K562 (cell line): Measurements from ENCODE around the gene CIB1. TPM values are rescaled to one million over a fixed set of nuclear protein-coding genes. Genes with fewer than 3 reads are reported as not detected.
A peak's percentile ranks its signal among the peaks of the same experiment; 100 is the strongest.

ENCODE experiments used
- ATAC-seq: fragments of 200-7000 bp; cut with Tn5 transposase; 3 replicates; pipeline ENCODE4 v1.9.1; 2020; ENCODE audit warnings: moderate library complexity
- BruUV-seq: library from RNA; stranded (reverse); fragments of 400-500 nt; replicated peaks from 2 replicates; lab custom pipeline; 2021; lab: Mats Ljungman, UMichigan
- CTCF ChIA-PET: fragments of 300-600 bp; formaldehyde crosslinking; extraction: SDS; loops from one replicate; lab custom pipeline; 2021; ENCODE audit warnings: low intra/inter-chr PET ratio; lab: Yijun Ruan, JAX
- POLR2A ChIA-PET: fragments of 300-600, 350-650 bp; sonication (Branson Sonifier 250); formaldehyde crosslinking; extraction: SDS; loops from one replicate; lab custom pipeline; 2021; ENCODE audit warnings: antibody characterized with exemption, inconsistent platforms; lab: Yijun Ruan, JAX
- DNase-seq, 4 experiments: peaks; one replicate each; pipeline versions ENCODE4 v3.0.0 to v3.0.0-alpha.2; 2011 to 2018; ENCODE audit warnings: low spot score in 3 of 4, mixed read lengths in 3 of 4; ENCODE audit errors: extremely low read depth in 1 of 4
- FAIRE-seq: peaks from 2 replicates; lab custom pipeline; 2011; peaks lifted over from hg19 to GRCh38; lab: Jason Lieb, UNC
- H2AFZ ChIP-seq: 2 replicates; pipeline ENCODE4 v1.6.0; 2011; ENCODE audit warnings: low read depth, low read length, control low read depth, inconsistent platforms
- H3K27ac ChIP-seq: fragments of 200-600 bp; 3 replicates; pipeline ENCODE4 v1.8.0; 2011; ENCODE audit warnings: low read depth, mild to moderate bottlenecking, control low read depth, inconsistent platforms, low read length, moderate library complexity, mixed read lengths; ENCODE audit errors: extremely low read depth
- H3K27me3 ChIP-seq, 2 experiments: fragments of 300-600 bp in 1 of 2; 2 replicates in 1 of 2; 3 replicates in 1 of 2; pipeline versions ENCODE4 v1.6.0 to v1.8.0; 2011; ENCODE audit warnings: inconsistent platforms in 2 of 2, low read length in 2 of 2, mild to moderate bottlenecking in 1 of 2, mixed read lengths in 1 of 2, moderate library complexity in 1 of 2; ENCODE audit not compliant: control insufficient read depth in 2 of 2, insufficient read depth in 2 of 2
- H3K36me3 ChIP-seq: fragments of 300-600 bp; 3 replicates; pipeline ENCODE4 v1.8.0; 2011; ENCODE audit warnings: mild to moderate bottlenecking, low read length, inconsistent platforms; ENCODE audit not compliant: control insufficient read depth, insufficient read depth
- H3K4me1 ChIP-seq, 2 experiments: fragments of 200-600 bp in 1 of 2; replicated peaks in 1 of 2; 2 replicates in 1 of 2; 3 replicates in 1 of 2; pipeline versions ENCODE4 v1.5.1 to v1.8.0; 2011; ENCODE audit warnings: inconsistent platforms in 2 of 2, low read length in 2 of 2, mild to moderate bottlenecking in 1 of 2, mixed read lengths in 1 of 2, moderate library complexity in 1 of 2; ENCODE audit not compliant: control insufficient read depth in 2 of 2, insufficient read depth in 2 of 2
- H3K4me2 ChIP-seq: 2 replicates; pipeline ENCODE4 v1.6.1; 2011; ENCODE audit warnings: low read length, control low read depth, inconsistent platforms, mixed read lengths; ENCODE audit not compliant: insufficient read depth
- H3K4me3 ChIP-seq: fragments of 200-600 bp; sonication (generic), shearing (Covaris generic); 2 replicates; pipeline ENCODE4 v1.5.1; 2016; ENCODE audit warnings: control low read depth, inconsistent platforms
- H3K79me2 ChIP-seq: fragments of 200-600 bp; 3 replicates; pipeline ENCODE4 v1.8.0; 2011; ENCODE audit warnings: low read length, inconsistent platforms; ENCODE audit not compliant: control insufficient read depth, insufficient read depth
- H3K9ac ChIP-seq, 2 experiments: 2 replicates each; pipeline versions ENCODE4 v1.6.0 to v1.6.1; 2011; ENCODE audit warnings: low read depth in 2 of 2, low read length in 2 of 2, control low read depth in 1 of 2, inconsistent platforms in 1 of 2, mild to moderate bottlenecking in 1 of 2, mixed read lengths in 1 of 2; ENCODE audit not compliant: insufficient read depth in 1 of 2
- H3K9me1 ChIP-seq: one replicate; pipeline ENCODE4 v1.6.0; 2011; ENCODE audit warnings: inconsistent platforms, mild to moderate bottlenecking, low read length, moderate library complexity; ENCODE audit not compliant: control insufficient read depth, insufficient read depth
- H3K9me3 ChIP-seq: replicated peaks from 2 replicates; pipeline ENCODE4 v1.5.1; 2011; ENCODE audit warnings: low read depth, low read length, inconsistent platforms; ENCODE audit not compliant: control insufficient read depth, insufficient read depth
- H4K20me1 ChIP-seq: replicated peaks from 2 replicates; pipeline ENCODE4 v1.6.1; 2011; ENCODE audit warnings: low read length, inconsistent platforms, mixed read lengths; ENCODE audit not compliant: control insufficient read depth, insufficient read depth
- E2F3 ChIP-seq: fragments of 250-450 bp; sonication (Bioruptor Pico); IDR thresholded peaks from 2 replicates; pipeline ENCODE4 v1.4.0; 2020; ENCODE audit warnings: mild to moderate bottlenecking
- EP400 ChIP-seq: fragments of 450-650 bp; IDR thresholded peaks from 2 replicates; pipeline ENCODE4 v1.6.1; 2017; ENCODE audit warnings: antibody characterized with exemption, mild to moderate bottlenecking, moderate library complexity
- HNRNPL ChIP-seq: fragments of 200-400 bp; formaldehyde crosslinking; IDR thresholded peaks from 2 replicates; pipeline ENCODE4 v1.6.1; 2017; ENCODE audit warnings: low read depth, mild to moderate bottlenecking, low read length
- MAFF ChIP-seq: IDR thresholded peaks from 2 replicates; pipeline ENCODE4 v1.6.1; 2012; ENCODE audit warnings: low read length, improper control_type of control experiment
- MYBL2 ChIP-seq, 2 experiments: fragments of 450-650 bp in 1 of 2; sonication (generic) in 1 of 2; formaldehyde crosslinking in 1 of 2; IDR thresholded peaks; 2 replicates each; pipeline versions ENCODE4 v1.6.1 to v1.8.1; 2017 to 2022; ENCODE audit warnings: borderline replicate concordance in 1 of 2, inconsistent platforms in 1 of 2, low read depth in 1 of 2, mild to moderate bottlenecking in 1 of 2, missing genetic modification reagents in 1 of 2, moderate library complexity in 1 of 2
- NONO ChIP-seq, 2 experiments: fragments of 200-400 bp in 1 of 2; fragments of 450-650 bp in 1 of 2; formaldehyde crosslinking in 1 of 2; IDR thresholded peaks; 2 replicates each; pipeline ENCODE4 v1.6.1; 2017; ENCODE audit warnings: low read depth in 2 of 2, mild to moderate bottlenecking in 2 of 2, moderate library complexity in 2 of 2, low read length in 1 of 2
- PCBP1 ChIP-seq: fragments of 200-400 bp; formaldehyde crosslinking; IDR thresholded peaks from 2 replicates; pipeline ENCODE4 v1.6.1; 2018; ENCODE audit warnings: mild to moderate bottlenecking, low read depth, low read length; ENCODE audit not compliant: poor library complexity, severe bottlenecking
- PHF21A ChIP-seq: fragments of 450-650 bp; IDR thresholded peaks from 2 replicates; pipeline ENCODE4 v1.6.1; 2017; ENCODE audit warnings: low read depth, borderline replicate concordance
- SAFB2 ChIP-seq: fragments of 200-400 bp; formaldehyde crosslinking; IDR thresholded peaks from 2 replicates; pipeline ENCODE4 v1.6.1; 2018; ENCODE audit warnings: borderline replicate concordance, low read length, low read depth, moderate library complexity; ENCODE audit not compliant: severe bottlenecking
- TCFL5 ChIP-seq: fragments of 250-450 bp; sonication (Bioruptor Pico); conservative IDR thresholded peaks from 2 replicates; pipeline ENCODE4 v1.6.1; 2021; ENCODE audit warnings: mild to moderate bottlenecking, moderate library complexity, matching md5 sums
- ZNF507 ChIP-seq: conservative IDR thresholded peaks from 2 replicates; pipeline ENCODE4 v1.6.1; 2017; ENCODE audit warnings: missing genetic modification characterization, missing compliant biosample characterization
- ZNF583 ChIP-seq: fragments of 250-450 bp; sonication (Bioruptor Pico); IDR thresholded peaks from 2 replicates; pipeline ENCODE4 v1.4.0; 2020
- ZNF77 ChIP-seq: fragments of 250-450 bp; sonication (Bioruptor Pico); IDR thresholded peaks from 2 replicates; pipeline ENCODE4 v1.5.0; 2020
- ZSCAN32 ChIP-seq: fragments of 450-650 bp; formaldehyde crosslinking; IDR thresholded peaks from 2 replicates; pipeline ENCODE4 v1.4.0; 2020; ENCODE audit warnings: mild to moderate bottlenecking, moderate library complexity
- WGBS: fragments of 100-300 bp; shearing (Covaris generic); methylation state at CpG from one replicate; pipeline ENCODE4 v1.1.6; 2016; ENCODE audit warnings: low coverage, mixed read lengths; ENCODE audit not compliant: insufficient coverage; ENCODE audit errors: missing lambda C conversion rate; 5-methylcytosine and 5-hydroxymethylcytosine counted together
- in situ Hi-C: fragments of 300-500 bp; cut with MboI; formaldehyde crosslinking; loops from 4 replicates; pipeline ENCODE4 v1.15.0; 2018; ENCODE audit warnings: inconsistent platforms, mixed read lengths
- intact Hi-C: fragments of 100-400 bp; cut with micrococcal nuclease; formaldehyde crosslinking; loops from 2 replicates; pipeline ENCODE4 v1.14.2; 2022
- polyA plus RNA-seq, 8 experiments: library from polyadenylated mRNA; depleted of rRNA in 4 of 8; stranded (reverse) in 5 of 8; unstranded in 3 of 8; fragments of >200 nt; fragmentation: Nextera tagmentation in 2 of 8; fragmentation: Illumina TruSeq in 1 of 8; extraction: Ambion mirVana in 2 of 8; extraction: Trizol in 1 of 8; gene quantifications; 2 replicates each; pipeline versions ENCODE4 v1.2.1 to v1.2.3, GENCODE V29; 2011 to 2014; ENCODE audit warnings: inconsistent platforms in 1 of 8, missing spikeins in 1 of 8
- total RNA-seq, 7 experiments: library from RNA; depleted of rRNA in 6 of 7; stranded (reverse); fragments of >200 nt in 6 of 7; fragmentation: Illumina TruSeq in 2 of 7; extraction: Trizol in 2 of 7; gene quantifications; 2 replicates each; pipeline versions ENCODE4 v1.2.1 to v1.2.3, GENCODE V29; 2011 to 2021; ENCODE audit warnings: low replicate concordance in 1 of 7
- TF ChIP-seq, protein P1 (sequence below): IDR thresholded peaks from 2 replicates; pipeline ENCODE4 v1.6.1; 2011; ENCODE audit warnings: borderline replicate concordance, low read depth, mild to moderate bottlenecking, moderate library complexity, low read length; ENCODE audit not compliant: insufficient read depth, poor library complexity, severe bottlenecking
- TF ChIP-seq, protein P2 (sequence below): fragments of 200-400 bp; formaldehyde crosslinking; IDR thresholded peaks from 2 replicates; pipeline ENCODE4 v1.6.1; 2017; ENCODE audit warnings: mild to moderate bottlenecking, low read depth, low read length, moderate library complexity
- TF ChIP-seq, protein P3 (sequence below), 2 experiments: fragments of 450-650 bp in 1 of 2; sonication (generic) in 1 of 2; formaldehyde crosslinking in 1 of 2; IDR thresholded peaks in 1 of 2; conservative IDR thresholded peaks in 1 of 2; 2 replicates each; pipeline versions ENCODE4 v1.6.1 to v1.8.1; 2016 to 2023; ENCODE audit warnings: mild to moderate bottlenecking in 2 of 2, moderate library complexity in 2 of 2, inconsistent platforms in 1 of 2, missing genetic modification reagents in 1 of 2

The CIB1 gene
- total and polyA plus RNA-seq, 9 of the 15 experiments (the other 6 are each of a cell fraction or from before 2014, with no cell fraction given): 14.9 to 136 (median 64.5) TPM

- in situ Hi-C loops: no loop called here
- Histone ChIP-seq H3K79me2 (peaks cover 12% of the 10 kb centered on the region), H3K9ac (0 out of 4 replicates have a peak overlapping the region, but pooled peaks of 1 of the 2 experiments have one; percentile 8), H3K4me1 (peaks cover 5 to 34% of the 10 kb centered on the region in 2 experiments; a peak in 3 of 5 replicates), H3K36me3 (peaks cover 97% of the 10 kb centered on the region), H3K9me3 (no peaks in the 10 kb centered on the region), H4K20me1 (0 out of 2 replicates have a peak, but pooled peaks cover 4% of the 10 kb centered on the region), H2AFZ (no peak overlapping the region), H3K27ac (no peak overlapping the region), H3K4me2 (no peak overlapping the region), H3K27me3 (no peaks in the 10 kb centered on the region), H3K9me1 (no peaks in the 10 kb centered on the region), H3K4me3 (no peak overlapping the region)
- intact Hi-C loops: no loop called here
- TF ChIP-seq SAFB2 (no peak), MAFF (no peak), PCBP1 (no peak), ZNF507 (tag) (no peak), NONO (IDR thresholded peaks at IDR 0.05; ENCODE audit: low read depth in 2 of 2, low read length in 1 of 2) (no peak), MYBL2 (IDR thresholded peaks at IDR 0.05; ENCODE audit: low read depth) (no peak), MYBL2 (CRISPR knock-in tag; IDR thresholded peaks at IDR 0.05; ENCODE audit: borderline replicate concordance) (no peak), EP400 (no peak), PHF21A (no peak), ZNF583 (no peak), ZNF77 (CRISPR knock-in tag) (no peak), TCFL5 (no peak), ZSCAN32 (CRISPR knock-in tag) (no peak), E2F3 (CRISPR knock-in tag) (no peak), HNRNPL (no peak)
- TF ChIP-seq, protein P1, sequence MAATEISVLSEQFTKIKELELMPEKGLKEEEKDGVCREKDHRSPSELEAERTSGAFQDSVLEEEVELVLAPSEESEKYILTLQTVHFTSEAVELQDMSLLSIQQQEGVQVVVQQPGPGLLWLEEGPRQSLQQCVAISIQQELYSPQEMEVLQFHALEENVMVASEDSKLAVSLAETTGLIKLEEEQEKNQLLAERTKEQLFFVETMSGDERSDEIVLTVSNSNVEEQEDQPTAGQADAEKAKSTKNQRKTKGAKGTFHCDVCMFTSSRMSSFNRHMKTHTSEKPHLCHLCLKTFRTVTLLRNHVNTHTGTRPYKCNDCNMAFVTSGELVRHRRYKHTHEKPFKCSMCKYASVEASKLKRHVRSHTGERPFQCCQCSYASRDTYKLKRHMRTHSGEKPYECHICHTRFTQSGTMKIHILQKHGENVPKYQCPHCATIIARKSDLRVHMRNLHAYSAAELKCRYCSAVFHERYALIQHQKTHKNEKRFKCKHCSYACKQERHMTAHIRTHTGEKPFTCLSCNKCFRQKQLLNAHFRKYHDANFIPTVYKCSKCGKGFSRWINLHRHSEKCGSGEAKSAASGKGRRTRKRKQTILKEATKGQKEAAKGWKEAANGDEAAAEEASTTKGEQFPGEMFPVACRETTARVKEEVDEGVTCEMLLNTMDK: no peak
- TF ChIP-seq, protein P2, sequence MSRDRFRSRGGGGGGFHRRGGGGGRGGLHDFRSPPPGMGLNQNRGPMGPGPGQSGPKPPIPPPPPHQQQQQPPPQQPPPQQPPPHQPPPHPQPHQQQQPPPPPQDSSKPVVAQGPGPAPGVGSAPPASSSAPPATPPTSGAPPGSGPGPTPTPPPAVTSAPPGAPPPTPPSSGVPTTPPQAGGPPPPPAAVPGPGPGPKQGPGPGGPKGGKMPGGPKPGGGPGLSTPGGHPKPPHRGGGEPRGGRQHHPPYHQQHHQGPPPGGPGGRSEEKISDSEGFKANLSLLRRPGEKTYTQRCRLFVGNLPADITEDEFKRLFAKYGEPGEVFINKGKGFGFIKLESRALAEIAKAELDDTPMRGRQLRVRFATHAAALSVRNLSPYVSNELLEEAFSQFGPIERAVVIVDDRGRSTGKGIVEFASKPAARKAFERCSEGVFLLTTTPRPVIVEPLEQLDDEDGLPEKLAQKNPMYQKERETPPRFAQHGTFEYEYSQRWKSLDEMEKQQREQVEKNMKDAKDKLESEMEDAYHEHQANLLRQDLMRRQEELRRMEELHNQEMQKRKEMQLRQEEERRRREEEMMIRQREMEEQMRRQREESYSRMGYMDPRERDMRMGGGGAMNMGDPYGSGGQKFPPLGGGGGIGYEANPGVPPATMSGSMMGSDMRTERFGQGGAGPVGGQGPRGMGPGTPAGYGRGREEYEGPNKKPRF: no peak
- TF ChIP-seq, protein P3, sequence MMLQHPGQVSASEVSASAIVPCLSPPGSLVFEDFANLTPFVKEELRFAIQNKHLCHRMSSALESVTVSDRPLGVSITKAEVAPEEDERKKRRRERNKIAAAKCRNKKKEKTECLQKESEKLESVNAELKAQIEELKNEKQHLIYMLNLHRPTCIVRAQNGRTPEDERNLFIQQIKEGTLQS (IDR thresholded peaks at IDR 0.05): no peak
- TF ChIP-seq, protein P3 (CRISPR knock-in tag; conservative IDR thresholded peaks at IDR 0.05): no peak
- FAIRE-seq (no peak), DNase-seq (no peak), ATAC-seq (no peak)
- ChIA-PET POLR2A (interaction anchor here (0.6 to 1.0 kb wide), 4 partner anchors 8 to 454 kb away, joined by 3 to 5 read pairs (median 3); no protein-coding TSS in a partner anchor), CTCF (no interaction called here)
- 90% methylated on average over 7 of the region's 7 CpGs for WGBS
- BruUV-seq: no TSS peak
Measured at GRCh38 chr15:90227336-90227735, 6.4 kb downstream of the CIB1 start.
